A204.1 (cell line): ENCODE data around the gene SLC25A46.
"Not testable (repeated sequence)": the region's sequence is repeated elsewhere in the genome, so short reads cannot be mapped to it uniquely, and the experiment has no call there.

Experiments
- FAIRE-seq: peaks from 2 replicates; lab custom pipeline; 2012; peaks lifted over from hg19 to GRCh38; lab: Jason Lieb, UNC

Gene SLC25A46

DNA sequence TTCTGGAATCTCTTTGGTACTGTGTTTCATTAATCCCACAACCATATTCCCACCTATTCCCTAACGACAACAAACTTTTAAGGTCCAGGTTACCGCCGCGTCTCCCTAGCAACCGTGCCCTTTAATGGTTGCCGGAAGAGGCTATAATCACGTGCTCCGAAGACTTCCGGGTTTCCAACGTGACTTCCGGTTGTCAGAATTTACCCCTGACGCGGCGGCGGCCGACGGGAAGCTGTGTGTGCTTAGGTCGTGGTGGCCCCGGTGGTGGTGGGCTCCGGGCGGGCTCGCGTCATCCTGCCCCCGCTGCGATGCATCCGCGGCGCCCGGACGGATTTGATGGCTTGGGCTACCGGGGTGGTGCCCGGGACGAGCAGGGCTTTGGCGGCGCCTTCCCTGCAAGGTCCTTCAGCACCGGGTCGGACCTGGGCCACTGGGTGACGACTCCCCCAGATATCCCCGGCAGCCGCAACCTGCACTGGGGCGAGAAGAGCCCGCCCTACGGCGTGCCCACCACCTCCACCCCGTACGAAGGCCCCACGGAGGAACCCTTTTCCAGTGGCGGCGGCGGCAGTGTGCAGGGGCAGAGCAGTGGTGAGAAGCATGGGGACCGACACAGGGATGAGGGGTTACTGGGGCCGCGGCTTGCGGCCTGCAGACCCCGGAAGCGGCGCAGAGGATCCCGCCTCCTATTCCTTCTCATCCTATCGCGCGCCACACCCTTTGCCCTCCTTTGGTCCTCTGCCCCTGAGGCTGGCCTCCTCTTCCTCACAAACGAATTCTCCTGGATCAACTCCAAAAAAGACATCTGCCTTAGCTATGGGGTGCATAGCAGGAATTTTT lies at the start of gene SLC25A46:
Gene SLC25A46, plus strand, starts transcription at position 196 of the 840 bp plus-strand sequence. Its CDS starts 113 bp downstream, at position 309.
- FAIRE-seq, result peak; percentile 49

DNA sequence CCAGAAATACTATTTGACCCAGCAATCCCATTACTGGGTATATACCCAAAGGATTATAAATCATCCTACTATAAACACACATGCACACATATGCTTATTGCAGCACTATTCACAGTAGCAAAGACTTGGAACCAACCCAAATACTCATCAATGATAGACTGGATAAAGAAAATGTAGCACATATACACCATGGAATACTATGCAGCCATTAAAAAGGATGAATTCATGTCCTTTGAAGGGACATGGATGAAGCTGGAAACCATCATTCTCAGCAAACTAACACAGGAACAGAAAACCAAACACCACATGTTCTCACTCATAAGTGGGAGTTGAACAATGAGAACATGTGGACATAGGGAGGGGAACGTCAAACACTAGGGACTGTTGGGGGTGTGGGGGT lies 48.2 kb upstream of the SLC25A46 start:
- FAIRE-seq, result not testable (repeated sequence)

DNA sequence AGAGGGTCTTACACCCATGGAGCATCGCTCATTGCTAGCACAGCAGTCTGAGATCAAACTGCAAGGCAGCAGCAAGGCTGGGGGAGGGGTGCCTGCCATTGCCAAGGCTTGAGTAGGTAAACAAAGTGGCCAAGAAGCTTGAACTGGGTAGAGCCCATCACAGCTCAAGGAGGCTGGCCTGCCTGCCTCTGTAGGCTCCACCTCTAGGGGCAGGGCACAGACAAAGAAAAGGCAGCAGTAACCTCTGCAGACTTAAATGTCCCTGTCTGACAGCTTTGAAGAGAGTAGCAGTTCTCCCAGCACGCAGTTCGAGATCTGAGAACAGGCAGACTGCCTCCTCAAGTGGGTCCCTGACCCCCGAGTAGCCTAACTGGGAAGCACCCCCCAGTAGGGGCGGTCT lies 46.1 kb upstream of the SLC25A46 start:
- not testable (repeated sequence) for FAIRE-seq

DNA sequence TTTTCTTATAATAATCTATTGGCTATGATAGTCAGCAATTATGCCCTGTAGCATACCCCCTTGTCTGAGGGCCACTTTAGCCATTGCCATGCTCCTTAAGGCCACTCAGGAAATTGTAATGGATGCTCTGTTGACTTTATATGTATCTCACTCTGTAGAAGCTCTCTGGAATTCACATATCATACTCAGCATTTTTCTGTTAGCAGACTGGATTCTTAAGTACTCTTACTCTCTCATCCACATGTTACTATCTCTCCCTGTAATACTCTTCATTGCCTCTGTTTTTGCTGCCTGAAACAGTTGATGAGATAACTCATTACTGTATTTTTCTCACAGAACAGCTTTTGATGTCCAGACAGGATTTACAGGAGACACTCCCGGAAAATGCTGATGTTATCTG lies 36.5 kb upstream of the SLC25A46 start:
- FAIRE-seq, result no peak

DNA sequence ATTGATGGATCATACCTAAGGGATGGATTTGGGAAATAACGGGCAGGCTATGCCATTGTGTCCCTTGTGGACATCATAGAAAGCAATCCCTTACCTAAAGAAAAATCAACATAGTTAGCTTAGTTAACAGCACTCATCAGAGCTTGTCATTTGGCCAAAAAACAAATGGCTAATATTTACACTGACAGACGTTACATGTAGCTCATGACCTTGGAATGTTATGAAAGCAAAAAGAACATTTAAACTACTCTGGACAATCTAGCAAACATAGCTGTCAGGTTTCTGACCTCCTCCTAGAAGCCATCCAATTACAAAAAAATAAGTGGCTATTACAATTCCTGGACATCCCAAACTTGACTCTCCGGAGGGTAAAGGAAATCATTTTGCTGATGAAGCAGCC lies 36.1 kb upstream of the SLC25A46 start:
- FAIRE-seq, result no peak

DNA sequence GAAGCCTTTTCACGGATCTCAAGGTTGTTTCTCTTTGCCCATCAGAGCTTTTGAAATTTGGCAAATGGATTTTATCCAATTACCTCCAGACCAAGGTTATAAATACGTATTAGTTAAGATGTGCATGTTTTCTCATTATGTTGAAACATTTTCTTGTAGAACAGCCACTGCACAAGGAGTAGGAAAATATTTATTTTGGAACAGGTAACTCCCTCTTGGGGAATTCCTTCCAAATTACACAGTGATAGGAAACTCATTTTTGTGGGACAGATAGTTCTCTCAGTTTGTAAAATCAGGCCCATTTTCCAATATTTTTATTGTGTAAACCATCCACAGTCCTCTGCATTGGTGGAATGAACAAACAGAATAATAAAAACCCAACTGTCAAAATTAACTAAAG lies 35.3 kb upstream of the SLC25A46 start:
- FAIRE-seq, result no peak

DNA sequence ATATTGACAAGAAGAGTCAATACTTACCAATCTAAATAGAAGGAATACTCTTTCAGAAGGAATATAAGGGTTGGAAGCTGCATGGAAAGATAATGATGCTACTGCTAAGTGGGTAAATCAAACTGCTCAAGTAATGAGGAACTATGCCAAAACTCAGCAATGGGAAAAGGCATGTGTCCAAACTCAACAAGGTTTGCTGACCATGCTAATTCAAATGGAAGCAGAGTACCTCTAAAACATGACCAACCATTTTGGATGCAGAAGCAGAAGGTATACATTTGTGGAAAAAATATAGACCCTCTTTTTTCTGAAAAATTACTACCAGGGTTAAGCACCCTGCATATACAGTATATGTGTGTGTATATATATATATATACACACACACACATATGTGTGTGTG lies 33.5 kb upstream of the SLC25A46 start:
- no peak for FAIRE-seq

DNA sequence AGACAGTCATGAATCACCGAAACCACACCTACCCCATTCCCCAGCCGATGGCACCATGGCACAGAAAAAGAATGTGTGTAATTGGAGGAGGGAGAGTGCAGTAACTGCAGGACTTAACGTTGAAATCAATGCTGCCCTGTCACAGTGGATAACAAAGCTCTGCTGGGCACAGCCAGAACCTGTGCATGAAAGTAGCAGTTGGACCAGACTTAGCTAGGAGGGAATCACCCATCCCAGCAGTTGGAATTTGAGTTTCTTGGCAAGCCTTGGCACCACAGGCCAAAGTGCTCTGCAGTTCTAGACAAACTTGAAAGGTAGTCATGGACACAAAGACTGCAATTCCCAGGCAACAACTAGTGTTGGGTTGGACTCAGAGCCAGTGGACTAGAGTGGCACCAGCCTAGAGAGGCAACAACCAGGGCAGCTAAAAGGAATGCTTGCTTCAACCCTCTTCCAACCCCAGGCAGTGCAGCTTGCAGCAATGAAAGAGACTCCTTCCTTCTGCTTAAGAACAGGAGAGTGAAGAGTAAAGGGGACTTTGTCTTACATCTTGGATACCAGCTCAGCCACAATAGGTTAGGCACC lies 31.5 kb upstream of the SLC25A46 start:
- FAIRE-seq, result no peak

DNA sequence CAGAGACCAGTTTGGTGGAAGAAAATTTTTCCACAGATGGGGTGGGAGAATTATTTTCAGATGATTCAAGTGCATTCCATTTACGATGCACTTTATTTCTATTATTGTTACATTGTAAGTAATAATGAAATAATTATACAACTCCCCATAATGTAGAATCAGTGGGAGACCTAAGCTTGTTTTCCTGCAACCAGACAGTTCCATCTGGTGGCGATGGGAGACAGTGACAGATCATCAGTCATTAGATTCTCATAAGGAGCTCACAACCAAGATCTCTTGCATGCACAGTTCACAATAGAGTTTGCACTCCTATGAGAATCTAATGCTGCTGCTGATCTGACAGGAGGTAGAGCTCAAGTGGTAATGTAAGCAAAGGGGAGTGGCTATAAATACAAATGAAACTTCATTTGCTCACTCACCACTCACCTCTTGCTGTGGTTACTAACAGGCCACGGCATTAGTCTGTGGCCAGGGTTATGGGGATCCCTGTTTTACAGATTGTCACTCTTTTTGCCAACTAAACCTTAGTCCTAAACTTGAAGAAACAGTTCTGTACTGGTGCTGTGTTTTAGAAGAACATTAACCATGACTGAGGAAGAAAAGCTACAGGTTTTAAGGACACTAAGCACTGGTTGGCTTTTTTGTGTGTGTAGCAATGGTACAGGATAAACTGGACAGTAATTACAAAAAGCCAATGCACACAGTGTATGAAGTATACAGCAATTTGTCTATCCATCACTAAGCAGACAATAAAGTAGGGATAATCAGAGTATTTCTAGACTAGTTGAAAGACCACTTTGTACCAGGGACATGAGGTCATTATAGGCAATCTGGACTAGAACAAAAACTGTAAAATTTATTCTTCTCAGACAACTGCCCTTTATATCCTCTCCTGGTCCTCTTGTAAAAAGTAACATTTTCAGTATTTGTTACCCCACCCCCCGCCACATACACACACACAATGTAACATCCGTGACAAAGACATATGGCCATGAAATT lies 22.3 kb upstream of the SLC25A46 start:
- no peak for FAIRE-seq

DNA sequence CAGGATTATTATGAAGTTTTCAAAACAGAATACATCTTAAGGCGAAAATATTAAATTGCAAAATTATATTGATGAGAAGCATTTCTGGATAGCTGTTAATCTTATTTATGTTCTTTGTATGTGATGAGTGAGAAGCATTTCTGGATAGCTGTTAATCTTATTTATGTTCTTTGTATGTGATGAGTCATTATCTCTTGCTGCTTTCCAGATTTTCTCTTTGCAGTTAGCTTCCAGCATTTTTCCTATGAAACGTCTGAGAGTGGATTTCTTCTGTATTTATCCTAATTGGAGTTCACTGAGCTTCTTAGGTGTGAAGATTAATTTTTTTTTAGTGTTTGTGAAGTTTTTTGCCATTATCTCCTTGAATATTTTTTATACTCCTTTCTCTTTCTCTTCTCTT lies 20.5 kb upstream of the SLC25A46 start:
- no peak for FAIRE-seq

DNA sequence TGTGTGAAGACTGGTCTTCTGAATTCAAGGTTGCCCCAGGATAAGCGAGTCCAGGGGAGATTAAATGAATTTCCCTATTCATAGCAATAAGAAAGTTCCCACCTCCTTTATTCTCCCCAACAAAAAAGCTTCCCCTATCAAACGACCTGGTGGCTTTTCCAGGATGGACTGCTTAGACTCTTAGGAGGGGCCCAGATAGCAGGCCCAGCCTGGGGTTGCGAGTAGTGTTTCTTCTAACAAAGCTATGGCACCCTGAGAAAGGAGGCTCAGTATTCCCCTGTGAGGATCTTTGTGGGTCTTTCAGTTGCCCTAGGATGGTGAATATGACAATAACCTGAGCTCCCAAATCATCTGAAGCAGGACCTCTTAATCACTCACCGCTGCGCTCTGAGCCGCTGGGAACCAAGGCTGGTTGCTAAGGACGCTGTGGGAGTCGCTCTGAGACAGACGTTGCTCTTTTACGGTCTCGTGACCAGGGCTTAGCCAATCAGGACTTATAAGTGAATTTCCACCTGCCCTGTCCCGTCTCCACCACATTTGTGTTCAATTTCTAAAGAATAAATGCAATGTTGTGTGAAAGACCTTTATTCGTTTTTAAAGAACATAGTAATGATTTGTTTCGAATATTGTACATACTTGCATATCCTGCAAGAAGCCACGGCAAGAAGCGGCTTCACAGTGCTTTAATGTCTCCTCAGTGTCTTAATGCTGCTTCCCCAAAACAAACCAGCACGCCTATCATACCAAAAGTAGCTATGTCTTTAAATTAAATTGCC lies 12.4 kb upstream of the SLC25A46 start, which contains the start of gene TMEM232:
Gene TMEM232, minus strand, starts transcription at position 423 of the 776 bp plus-strand sequence. CDS start 59,319 bp downstream, outside the sequence.
- FAIRE-seq, result no peak

DNA sequence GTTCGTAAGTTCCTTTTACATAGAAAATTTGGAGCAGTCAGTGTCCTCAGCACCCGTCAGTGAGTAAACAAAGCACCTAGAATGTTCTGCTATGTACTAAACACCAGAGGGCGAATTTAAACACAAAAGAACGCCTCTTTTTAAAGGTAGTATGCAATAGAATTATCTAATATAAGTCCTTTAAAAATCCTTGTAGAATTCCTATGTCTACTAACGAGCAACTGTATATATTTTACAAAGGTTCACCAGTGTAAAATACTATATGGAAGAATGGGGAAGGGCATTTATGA lies 11.8 kb upstream of the SLC25A46 start:
- no peak for FAIRE-seq

DNA sequence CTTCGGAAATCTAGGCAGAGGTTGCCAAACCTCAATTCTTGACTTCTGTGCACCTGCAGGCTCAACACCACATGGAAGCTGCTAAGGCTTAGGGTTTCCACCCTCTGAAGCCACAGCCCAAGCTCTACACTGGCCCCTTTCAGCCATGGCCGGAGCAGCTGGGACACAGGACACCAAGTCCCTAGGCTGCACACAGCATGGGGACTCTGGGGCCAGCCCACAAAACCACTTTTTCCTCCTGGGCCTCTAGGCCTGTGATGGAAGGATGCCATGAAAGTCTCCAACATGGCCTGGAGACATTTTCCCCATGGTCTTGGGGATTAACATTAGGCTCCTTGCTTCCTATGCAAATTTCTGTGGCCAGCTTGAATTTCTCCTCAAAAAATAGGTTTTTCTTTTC lies 7.3 kb upstream of the SLC25A46 start:
- not testable (repeated sequence) for FAIRE-seq

DNA sequence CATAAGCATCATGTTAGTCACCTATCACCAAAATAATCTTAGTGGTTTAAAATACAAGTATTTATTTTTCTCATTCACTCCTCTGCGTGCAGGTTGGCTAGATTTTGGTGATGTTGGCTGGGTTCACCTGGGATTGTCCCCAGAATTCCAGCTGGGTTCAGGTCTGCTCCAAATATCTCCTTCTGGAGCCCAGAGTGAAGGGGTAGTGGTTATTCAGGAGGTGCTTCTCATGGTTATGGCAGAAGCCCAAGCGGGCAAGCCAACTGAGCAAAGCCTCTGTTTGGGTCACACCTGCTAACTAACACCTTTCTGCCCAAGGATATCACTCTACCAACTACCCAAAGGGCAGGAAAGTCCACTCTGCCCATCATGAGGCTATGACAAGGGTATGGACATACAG lies 4.7 kb upstream of the SLC25A46 start:
- no peak for FAIRE-seq

DNA sequence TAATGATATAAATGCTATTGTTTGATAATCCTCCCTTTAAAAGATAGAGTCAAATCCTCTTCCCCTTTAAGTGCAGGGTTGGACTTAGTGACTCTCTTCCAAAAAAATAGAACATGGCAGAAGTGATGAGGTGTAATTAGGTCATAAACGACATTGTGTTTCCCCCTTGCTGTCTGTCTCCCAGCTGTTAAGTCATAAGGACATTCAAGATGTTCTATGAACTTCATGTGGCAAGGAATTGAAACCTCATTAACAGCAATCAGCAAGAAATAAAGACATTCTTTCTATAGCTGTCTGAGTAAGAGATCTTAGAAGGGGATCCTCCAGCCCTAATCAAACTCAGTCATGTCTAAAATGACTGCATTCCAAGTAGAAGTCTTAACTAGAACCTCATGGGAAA lies 3.3 kb upstream of the SLC25A46 start:
- no peak for FAIRE-seq

DNA sequence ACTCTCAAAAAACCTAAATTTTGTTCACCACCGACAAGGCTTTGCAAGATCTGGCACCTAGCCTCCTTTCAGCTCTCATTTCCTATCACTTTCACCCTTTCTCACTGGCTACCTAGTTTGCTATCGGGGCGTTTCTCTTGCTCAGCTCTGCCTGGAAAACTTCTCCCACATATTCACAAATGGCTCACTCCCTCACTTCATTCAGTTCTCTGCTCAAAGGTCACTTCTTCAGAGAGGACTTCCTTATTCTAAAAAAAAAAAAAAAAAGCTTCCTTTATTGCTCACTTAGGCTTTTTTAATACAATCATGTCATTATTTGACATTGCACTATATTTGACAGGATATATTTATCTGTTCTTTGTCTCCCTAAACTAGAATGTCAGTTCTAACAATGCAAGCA lies 2.1 kb upstream of the SLC25A46 start:
- FAIRE-seq, result no peak

DNA sequence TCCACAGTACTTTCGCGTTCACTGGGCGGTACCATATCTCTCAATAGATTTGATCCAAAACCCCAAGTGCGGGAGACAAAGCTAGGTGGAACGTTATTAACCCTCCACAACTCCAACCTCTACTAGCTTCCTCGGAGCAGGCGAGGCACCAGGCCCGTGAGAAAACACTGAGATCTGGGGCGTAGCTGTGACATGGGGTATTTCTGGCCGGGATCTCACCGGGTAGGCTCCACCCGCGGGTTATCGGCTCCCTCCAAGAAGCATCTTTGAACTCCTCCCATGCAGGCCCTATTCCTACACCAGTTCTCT lies 350 bp upstream of the SLC25A46 start:
- FAIRE-seq, result no peak

DNA sequence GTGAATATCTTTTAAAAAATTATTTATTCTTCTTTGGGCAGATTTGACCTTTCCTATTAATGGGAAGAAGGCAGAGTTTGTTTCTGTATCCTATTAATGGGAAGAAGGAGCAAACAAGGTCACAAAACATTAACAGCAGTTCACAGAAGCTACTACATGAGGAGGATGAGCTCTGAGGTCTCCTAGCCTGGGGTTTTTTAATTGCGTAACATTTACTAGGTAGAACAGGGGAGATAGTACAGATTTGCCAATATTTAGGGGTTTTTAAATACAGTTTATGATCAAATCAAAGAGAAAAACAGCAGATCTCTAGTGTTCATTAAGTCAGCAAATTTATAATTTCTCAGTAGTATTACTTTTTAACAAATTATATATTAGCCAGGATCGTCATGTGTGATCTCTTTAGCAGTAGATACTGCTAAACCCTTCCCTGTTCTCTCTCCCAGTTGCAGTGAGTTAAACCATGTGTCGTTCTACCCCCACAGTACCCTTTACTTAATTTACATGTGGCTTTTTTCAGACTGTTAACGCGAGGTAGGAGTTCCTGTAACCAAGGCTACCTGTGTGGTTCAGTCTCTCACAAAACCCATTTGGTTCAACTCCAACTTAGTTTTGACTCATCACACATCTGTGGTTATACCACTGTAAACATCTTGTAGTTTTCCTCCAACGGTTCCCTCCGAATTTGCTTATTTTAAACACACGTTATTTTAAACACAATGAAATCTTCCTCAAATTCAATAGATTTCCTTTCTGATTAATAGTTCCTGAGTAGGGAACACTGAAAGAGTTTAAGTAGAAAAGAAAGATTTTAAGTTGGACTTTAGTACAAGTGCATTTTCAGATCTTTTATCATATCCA lies 13.3 kb downstream of the SLC25A46 start:
- no peak for FAIRE-seq

DNA sequence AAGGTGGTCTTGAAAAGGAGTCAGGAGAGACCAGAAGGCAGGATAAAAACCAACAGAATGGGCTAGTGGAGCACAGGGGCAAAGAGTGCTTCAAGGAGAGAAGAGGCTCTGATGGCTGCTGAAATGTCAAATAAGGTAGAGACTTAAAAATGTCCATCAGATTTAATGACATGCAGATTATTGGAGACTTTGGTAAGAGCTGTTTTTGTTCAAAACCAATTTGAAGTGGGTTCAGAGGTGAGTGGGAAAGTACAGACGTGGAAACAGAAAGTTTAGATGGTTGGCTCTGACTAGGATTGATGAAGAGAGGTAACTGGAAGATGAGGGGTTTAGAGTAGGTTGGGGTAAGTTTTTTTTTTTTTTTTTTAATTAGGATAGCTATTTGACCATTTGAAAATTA lies 14.1 kb downstream of the SLC25A46 start:
- no peak for FAIRE-seq

DNA sequence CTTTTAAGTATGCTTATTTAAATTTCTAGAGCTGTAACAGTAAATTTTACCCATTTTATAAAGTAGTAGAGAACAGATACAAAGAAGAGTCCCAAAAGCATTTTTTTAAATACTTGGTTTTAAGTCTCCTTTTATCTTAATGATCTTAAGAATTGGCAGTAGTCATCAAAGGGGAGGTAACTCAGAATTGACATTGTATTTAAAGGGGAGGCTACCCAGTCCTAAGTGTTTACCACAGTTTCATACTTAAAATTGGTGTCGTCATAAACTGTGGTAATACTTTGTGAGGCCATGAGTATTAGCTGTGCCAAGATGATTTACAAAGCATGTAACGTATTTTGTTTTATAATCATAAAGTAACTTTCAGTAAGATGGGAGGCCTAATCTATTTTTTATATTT lies 14.8 kb downstream of the SLC25A46 start:
- no peak for FAIRE-seq

DNA sequence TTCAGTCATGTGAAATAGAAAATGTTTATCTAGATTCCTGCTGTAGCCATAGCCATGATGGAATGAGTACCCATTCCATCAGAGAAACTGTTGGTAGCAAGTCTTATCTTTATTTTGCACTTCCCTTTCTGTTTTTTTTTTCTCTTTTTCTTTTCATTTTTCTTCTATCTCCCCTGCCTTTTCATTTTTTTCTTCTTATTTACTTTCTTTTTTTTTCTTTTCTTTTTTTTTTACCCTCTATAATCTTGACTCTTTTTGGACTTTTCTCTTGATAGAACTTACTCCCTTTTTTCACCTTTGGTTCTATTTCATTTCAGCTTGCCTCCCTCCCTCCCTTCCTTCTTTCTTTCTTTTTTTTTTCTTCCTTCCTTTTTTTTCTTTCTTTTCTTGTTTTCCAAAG lies 15.4 kb downstream of the SLC25A46 start:
- no peak for FAIRE-seq
